ENCODE data around the gene SH3TC1. TPM values are rescaled to one million over a fixed set of nuclear protein-coding genes. Genes with fewer than 3 reads are reported as not detected.

The SH3TC1 gene
- total RNA-seq, 2 experiments from 2014 or later: 7.8 to 8.8 TPM

GRCh38 chr4:8209181-8209874 lies 10.2 kb downstream of the SH3TC1 start:
- peaks cover 4% of the 10 kb centered on the region for H3K4me1 Mint-ChIP-seq
- H3K9me3 Mint-ChIP-seq: no peaks in the 10 kb centered on the region
- H3K27me3 Mint-ChIP-seq: no peaks in the 10 kb centered on the region
- peaks cover 3% of the 10 kb centered on the region for H3K36me3 Mint-ChIP-seq
- DNase-seq: no peak
- no peak overlapping the region for H3K27ac Mint-ChIP-seq
- no peak overlapping the region for H3K4me3 Mint-ChIP-seq

GRCh38 chr4:8210010-8210409 lies 10.9 kb downstream of the SH3TC1 start:
- Mint-ChIP-seq H3K36me3 (peaks cover 3% of the 10 kb centered on the region), H3K27ac (no peak overlapping the region), H3K27me3 (no peaks in the 10 kb centered on the region), H3K4me1 (peaks cover 4% of the 10 kb centered on the region), H3K9me3 (no peaks in the 10 kb centered on the region), H3K4me3 (no peak overlapping the region)
- DNase-seq: no peak

GRCh38 chr4:8210616-8211015 lies 11.5 kb downstream of the SH3TC1 start:
- Mint-ChIP-seq H3K4me3 (no peak overlapping the region), H3K9me3 (no peaks in the 10 kb centered on the region), H3K4me1 (peaks cover 4% of the 10 kb centered on the region), H3K27me3 (no peaks in the 10 kb centered on the region), H3K27ac (no peak overlapping the region), H3K36me3 (peaks cover 3% of the 10 kb centered on the region)
- no peak for DNase-seq

GRCh38 chr4:8211251-8211650 lies 12.2 kb downstream of the SH3TC1 start:
- H3K27ac Mint-ChIP-seq: no peak overlapping the region
- H3K4me3 Mint-ChIP-seq: no peak overlapping the region
- H3K27me3 Mint-ChIP-seq: no peaks in the 10 kb centered on the region
- no peak for DNase-seq
- no peaks in the 10 kb centered on the region for H3K9me3 Mint-ChIP-seq
- H3K4me1 Mint-ChIP-seq: no peaks in the 10 kb centered on the region
- H3K36me3 Mint-ChIP-seq: peaks cover 3% of the 10 kb centered on the region

- Mint-ChIP-seq H3K27me3 (no peaks in the 10 kb centered on the region), H3K36me3 (peaks cover 3% of the 10 kb centered on the region), H3K9me3 (no peaks in the 10 kb centered on the region), H3K27ac (no peak overlapping the region), H3K4me1 (no peaks in the 10 kb centered on the region), H3K4me3 (no peak overlapping the region)
- no peak for DNase-seq
Observed at GRCh38 chr4:8211737-8212581, 12.9 kb downstream of the SH3TC1 start.

GRCh38 chr4:8212622-8213021 lies 13.5 kb downstream of the SH3TC1 start:
- no peak for DNase-seq
- no peak overlapping the region for H3K4me3 Mint-ChIP-seq
- no peaks in the 10 kb centered on the region for H3K9me3 Mint-ChIP-seq
- H3K27me3 Mint-ChIP-seq: no peaks in the 10 kb centered on the region
- H3K27ac Mint-ChIP-seq: no peak overlapping the region
- no peaks in the 10 kb centered on the region for H3K4me1 Mint-ChIP-seq
- peaks cover 3% of the 10 kb centered on the region for H3K36me3 Mint-ChIP-seq

GRCh38 chr4:8213121-8213520 lies 14.0 kb downstream of the SH3TC1 start:
- H3K36me3 Mint-ChIP-seq: peaks cover 3% of the 10 kb centered on the region

GRCh38 chr4:8214136-8214535 lies 15.0 kb downstream of the SH3TC1 start:
- Mint-ChIP-seq H3K4me1 (no peaks in the 10 kb centered on the region), H3K27ac (no peak overlapping the region), H3K36me3 (peaks cover under 1% of the 10 kb centered on the region), H3K4me3 (no peak overlapping the region), H3K9me3 (no peaks in the 10 kb centered on the region), H3K27me3 (no peaks in the 10 kb centered on the region)
- no peak for DNase-seq

More at GRCh38 chr4:8213121-8213520, 14.0 kb downstream of the SH3TC1 start:
- Mint-ChIP-seq H3K4me1 (no peaks in the 10 kb centered on the region), H3K9me3 (no peaks in the 10 kb centered on the region), H3K4me3 (no peak overlapping the region), H3K27me3 (no peaks in the 10 kb centered on the region), H3K27ac (no peak overlapping the region)
- no peak for DNase-seq

- Mint-ChIP-seq H3K27ac (no peak overlapping the region), H3K27me3 (no peaks in the 10 kb centered on the region), H3K4me1 (no peaks in the 10 kb centered on the region), H3K4me3 (no peak overlapping the region), H3K36me3 (no peaks in the 10 kb centered on the region), H3K9me3 (no peaks in the 10 kb centered on the region)
- no peak for DNase-seq
Observed at GRCh38 chr4:8215001-8215427, 15.9 kb downstream of the SH3TC1 start.

GRCh38 chr4:8215641-8216442 lies 16.8 kb downstream of the SH3TC1 start:
- H3K4me1 Mint-ChIP-seq: peaks cover 2% of the 10 kb centered on the region
- H3K27ac Mint-ChIP-seq: no peak overlapping the region
- no peaks in the 10 kb centered on the region for H3K36me3 Mint-ChIP-seq
- no peak for DNase-seq
- no peaks in the 10 kb centered on the region for H3K9me3 Mint-ChIP-seq
- H3K4me3 Mint-ChIP-seq: no peak overlapping the region
- no peaks in the 10 kb centered on the region for H3K27me3 Mint-ChIP-seq

- H3K27ac Mint-ChIP-seq: no peak overlapping the region
- no peak overlapping the region for H3K4me3 Mint-ChIP-seq
- peaks cover 9% of the 10 kb centered on the region for H3K4me1 Mint-ChIP-seq
- no peak for DNase-seq
- H3K9me3 Mint-ChIP-seq: no peaks in the 10 kb centered on the region
- no peaks in the 10 kb centered on the region for H3K36me3 Mint-ChIP-seq
- H3K27me3 Mint-ChIP-seq: no peaks in the 10 kb centered on the region
Observed at GRCh38 chr4:8216443-8217245, 17.6 kb downstream of the SH3TC1 start.

- no peak overlapping the region for H3K4me3 Mint-ChIP-seq
- peaks cover 14% of the 10 kb centered on the region for H3K4me1 Mint-ChIP-seq
- no peaks in the 10 kb centered on the region for H3K27me3 Mint-ChIP-seq
- no peak for DNase-seq
- no peaks in the 10 kb centered on the region for H3K9me3 Mint-ChIP-seq
- H3K27ac Mint-ChIP-seq: no peak overlapping the region
- no peaks in the 10 kb centered on the region for H3K36me3 Mint-ChIP-seq
Observed at GRCh38 chr4:8217246-8217511, 18.1 kb downstream of the SH3TC1 start.

- H3K27me3 Mint-ChIP-seq: no peaks in the 10 kb centered on the region
- H3K27ac Mint-ChIP-seq: no peak overlapping the region
- H3K4me1 Mint-ChIP-seq: peaks cover 14% of the 10 kb centered on the region
- H3K9me3 Mint-ChIP-seq: no peaks in the 10 kb centered on the region
- peaks cover 3% of the 10 kb centered on the region for H3K36me3 Mint-ChIP-seq
- no peak for DNase-seq
- no peak overlapping the region for H3K4me3 Mint-ChIP-seq
Observed at GRCh38 chr4:8217871-8218270, 18.8 kb downstream of the SH3TC1 start.

- H3K36me3 Mint-ChIP-seq: peaks cover 5% of the 10 kb centered on the region
- no peak overlapping the region for H3K4me3 Mint-ChIP-seq
- H3K27me3 Mint-ChIP-seq: no peaks in the 10 kb centered on the region
- H3K27ac Mint-ChIP-seq: no peak overlapping the region
- DNase-seq: no peak
- H3K9me3 Mint-ChIP-seq: no peaks in the 10 kb centered on the region
- peaks cover 14% of the 10 kb centered on the region for H3K4me1 Mint-ChIP-seq
Observed at GRCh38 chr4:8218371-8219031, 19.4 kb downstream of the SH3TC1 start.

Measured in activated naive CD8-positive, alpha-beta T cell treated with anti-CD3 and anti-CD28 coated beads for 36 hours (primary cell).